Astrocyte (in vitro differentiated cells and primary cell): Measurements from ENCODE around the gene ST6GALNAC3. TPM values are rescaled to one million over a fixed set of nuclear protein-coding genes. Genes with fewer than 3 reads are reported as not detected.
"Not testable (repeated sequence)": the region's sequence is repeated elsewhere in the genome, so short reads cannot be mapped to it uniquely, and the experiment has no call there.

Experiments used
- DNase-seq: peaks from one replicate; pipeline ENCODE4 v3.0.0-alpha.2; 2010; ENCODE audit warnings: low read depth
- FAIRE-seq: peaks from 2 replicates; lab custom pipeline; 2011; peaks lifted over from hg19 to GRCh38; lab: Jason Lieb, UNC
- H2AFZ ChIP-seq: 2 replicates; pipeline ENCODE4 v1.6.0; 2012; ENCODE audit warnings: low read depth, low read length, inconsistent platforms
- H3K27ac ChIP-seq: 2 replicates; pipeline ENCODE4 v1.5.1; 2011; ENCODE audit warnings: low read depth, low read length, inconsistent platforms
- H3K27me3 ChIP-seq: 2 replicates; pipeline ENCODE4 v1.6.0; 2011; ENCODE audit warnings: low read length, inconsistent platforms; ENCODE audit not compliant: insufficient read depth
- H3K36me3 ChIP-seq: 2 replicates; pipeline ENCODE4 v1.5.1; 2011; ENCODE audit warnings: low read length, inconsistent platforms; ENCODE audit not compliant: insufficient read depth
- H3K4me1 ChIP-seq: 2 replicates; pipeline ENCODE4 v1.5.1; 2011; ENCODE audit warnings: low read length, inconsistent platforms; ENCODE audit not compliant: insufficient read depth
- H3K4me2 ChIP-seq: 2 replicates; pipeline ENCODE4 v1.6.0; 2012; ENCODE audit warnings: low read length, inconsistent platforms
- H3K4me3 ChIP-seq: 2 replicates; pipeline ENCODE4 v1.5.1; 2011; ENCODE audit warnings: low read depth, mild to moderate bottlenecking, low read length, inconsistent platforms; ENCODE audit not compliant: insufficient read depth
- H3K79me2 ChIP-seq: 2 replicates; pipeline ENCODE4 v1.6.0; 2012; ENCODE audit warnings: mild to moderate bottlenecking, low read length, inconsistent platforms; ENCODE audit not compliant: insufficient read depth
- H3K9ac ChIP-seq: 2 replicates; pipeline ENCODE4 v1.6.0; 2012; ENCODE audit warnings: mild to moderate bottlenecking, low read length, inconsistent platforms
- H3K9me3 ChIP-seq: 2 replicates; pipeline ENCODE4 v1.5.1; 2012; ENCODE audit warnings: low read depth, mild to moderate bottlenecking, low read length, inconsistent platforms; ENCODE audit not compliant: insufficient read depth
- H4K20me1 ChIP-seq: 2 replicates; pipeline ENCODE4 v1.6.0; 2012; ENCODE audit warnings: low read length, inconsistent platforms; ENCODE audit not compliant: insufficient read depth
- H3K27ac Mint-ChIP-seq: one replicate; pipeline ENCODE4 v1.8.0; 2021; ENCODE audit warnings: mild to moderate bottlenecking, mixed read lengths; ENCODE audit not compliant: unreplicated experiment
- H3K27me3 Mint-ChIP-seq: one replicate; pipeline ENCODE4 v1.8.0; 2021; ENCODE audit warnings: low read depth, mixed read lengths; ENCODE audit not compliant: unreplicated experiment
- H3K36me3 Mint-ChIP-seq: one replicate; pipeline ENCODE4 v1.8.0; 2021; ENCODE audit warnings: low read depth, mixed read lengths; ENCODE audit not compliant: unreplicated experiment
- H3K4me1 Mint-ChIP-seq: one replicate; pipeline ENCODE4 v1.8.0; 2021; ENCODE audit warnings: low read depth, mixed read lengths; ENCODE audit not compliant: unreplicated experiment
- H3K4me3 Mint-ChIP-seq: one replicate; pipeline ENCODE4 v1.8.0; 2021; ENCODE audit warnings: mild to moderate bottlenecking, moderate library complexity, mixed read lengths; ENCODE audit not compliant: unreplicated experiment
- H3K9me3 Mint-ChIP-seq: one replicate; pipeline ENCODE4 v1.8.0; 2021; ENCODE audit warnings: mild to moderate bottlenecking, mixed read lengths; ENCODE audit not compliant: unreplicated experiment
- EZH2 ChIP-seq: IDR thresholded peaks from 2 replicates; pipeline ENCODE4 v1.6.1; 2012; ENCODE audit warnings: mild to moderate bottlenecking, low read length, inconsistent platforms; ENCODE audit not compliant: insufficient read depth
- total RNA-seq: library from RNA; stranded (reverse); gene quantifications from 2 replicates; pipeline ENCODE4 v1.2.1, GENCODE V29; 2021
- TF ChIP-seq, protein P1 (sequence below): IDR thresholded peaks from 2 replicates; pipeline ENCODE4 v1.5.1; 2011; ENCODE audit warnings: low read depth, mild to moderate bottlenecking, inconsistent platforms, low read length, moderate library complexity; ENCODE audit not compliant: insufficient read depth

ST6GALNAC3 gene
- total RNA-seq, 1 donor from 2014 or later: 3.2 TPM

DNA sequence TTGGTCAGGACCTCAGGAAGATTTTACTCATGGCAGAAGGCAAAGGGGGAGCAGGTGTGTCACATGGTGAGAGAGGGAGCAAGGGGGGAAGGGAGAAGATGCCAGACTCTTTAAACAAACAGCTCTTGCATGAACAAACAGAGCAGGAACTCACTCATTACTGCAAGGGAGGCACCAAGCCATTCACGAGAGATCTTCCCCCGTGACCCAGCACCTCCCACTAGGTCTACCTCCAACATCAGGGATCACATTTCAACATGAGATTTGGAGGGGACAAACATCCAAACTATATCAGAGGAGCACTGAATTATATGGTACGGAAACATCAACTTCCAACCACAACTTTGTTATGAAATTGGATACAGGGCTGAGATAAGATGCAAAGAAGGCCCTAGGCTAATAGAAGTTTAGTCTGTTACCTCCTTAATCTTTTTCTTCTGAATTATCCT is 164.9 kb downstream of the ST6GALNAC3 start:
- Mint-ChIP-seq H3K9me3 (peaks cover 5% of the 10 kb centered on the region), H3K27ac (no peak overlapping the region), H3K4me3 (no peak overlapping the region), H3K4me1 (peaks cover 16% of the 10 kb centered on the region), H3K27me3 (no peaks in the 10 kb centered on the region), H3K36me3 (no peaks in the 10 kb centered on the region)
- Histone ChIP-seq H3K79me2 (no peaks in the 10 kb centered on the region), H3K27ac (no peak overlapping the region), H4K20me1 (no peaks in the 10 kb centered on the region), H3K9ac (no peak overlapping the region), H3K27me3 (no peaks in the 10 kb centered on the region), H3K9me3 (no peaks in the 10 kb centered on the region), H3K36me3 (no peaks in the 10 kb centered on the region), H3K4me1 (peaks cover 5% of the 10 kb centered on the region), H3K4me2 (no peak overlapping the region), H3K4me3 (no peak overlapping the region), H2AFZ (no peak overlapping the region)
- FAIRE-seq (no peak), DNase-seq (no peak)
- TF ChIP-seq, protein P1, sequence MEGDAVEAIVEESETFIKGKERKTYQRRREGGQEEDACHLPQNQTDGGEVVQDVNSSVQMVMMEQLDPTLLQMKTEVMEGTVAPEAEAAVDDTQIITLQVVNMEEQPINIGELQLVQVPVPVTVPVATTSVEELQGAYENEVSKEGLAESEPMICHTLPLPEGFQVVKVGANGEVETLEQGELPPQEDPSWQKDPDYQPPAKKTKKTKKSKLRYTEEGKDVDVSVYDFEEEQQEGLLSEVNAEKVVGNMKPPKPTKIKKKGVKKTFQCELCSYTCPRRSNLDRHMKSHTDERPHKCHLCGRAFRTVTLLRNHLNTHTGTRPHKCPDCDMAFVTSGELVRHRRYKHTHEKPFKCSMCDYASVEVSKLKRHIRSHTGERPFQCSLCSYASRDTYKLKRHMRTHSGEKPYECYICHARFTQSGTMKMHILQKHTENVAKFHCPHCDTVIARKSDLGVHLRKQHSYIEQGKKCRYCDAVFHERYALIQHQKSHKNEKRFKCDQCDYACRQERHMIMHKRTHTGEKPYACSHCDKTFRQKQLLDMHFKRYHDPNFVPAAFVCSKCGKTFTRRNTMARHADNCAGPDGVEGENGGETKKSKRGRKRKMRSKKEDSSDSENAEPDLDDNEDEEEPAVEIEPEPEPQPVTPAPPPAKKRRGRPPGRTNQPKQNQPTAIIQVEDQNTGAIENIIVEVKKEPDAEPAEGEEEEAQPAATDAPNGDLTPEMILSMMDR: no peak
- no peak for TF ChIP-seq EZH2

DNA sequence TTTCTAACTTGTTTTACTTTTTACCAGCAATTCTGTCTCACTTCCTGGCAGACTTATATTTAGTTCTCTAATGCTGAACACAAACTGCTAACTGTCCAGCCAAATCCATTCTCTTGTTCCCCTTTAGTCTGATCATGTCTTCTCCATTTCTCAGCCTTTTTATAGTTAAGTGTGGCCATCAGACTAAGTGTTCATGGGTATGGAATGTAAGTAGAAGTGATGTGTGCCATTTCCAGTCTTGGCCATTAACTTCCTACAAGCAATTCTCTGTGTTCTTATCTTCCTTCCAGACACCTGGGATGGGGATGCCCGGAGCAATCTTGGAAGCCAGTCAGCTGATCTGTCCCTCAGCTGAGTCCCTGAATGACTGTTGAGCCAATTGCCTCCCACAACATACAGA is 165.8 kb downstream of the ST6GALNAC3 start:
- H3K27ac Mint-ChIP-seq: no peak overlapping the region
- FAIRE-seq: no peak
- no peak overlapping the region for H3K4me2 ChIP-seq

DNA sequence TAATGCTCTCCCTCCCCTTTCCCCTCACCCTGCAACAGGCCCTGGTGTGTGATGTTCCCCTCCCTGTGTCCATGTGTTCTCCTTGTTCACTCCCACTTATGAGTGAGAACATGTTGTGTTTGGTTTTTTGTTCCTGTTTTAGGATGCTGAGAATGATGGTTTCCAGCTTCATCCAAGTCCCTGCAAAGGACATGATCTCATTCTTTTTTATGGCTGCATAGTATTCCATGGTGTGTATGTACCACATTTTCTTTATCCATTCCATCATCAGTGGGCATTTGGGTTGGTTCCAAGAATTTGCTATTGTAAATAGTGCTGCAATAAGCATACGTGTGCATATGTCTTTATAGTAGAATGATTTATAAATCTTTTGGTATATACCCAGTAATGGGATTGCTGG is 168.0 kb downstream of the ST6GALNAC3 start:
- FAIRE-seq, H3K4me2 ChIP-seq: not testable (repeated sequence)
- peaks cover 23% of the 10 kb centered on the region for H3K4me1 Mint-ChIP-seq

More for the DNA sequence above, 165.8 kb downstream of the ST6GALNAC3 start:
- Mint-ChIP-seq H3K4me1 (peaks cover 16% of the 10 kb centered on the region), H3K9me3 (peaks cover 8% of the 10 kb centered on the region), H3K27me3 (no peaks in the 10 kb centered on the region), H3K4me3 (no peak overlapping the region), H3K36me3 (no peaks in the 10 kb centered on the region)
- H3K27ac ChIP-seq: no peak overlapping the region
- H3K9ac ChIP-seq: no peak overlapping the region
- no peaks in the 10 kb centered on the region for H3K36me3 ChIP-seq
- H3K79me2 ChIP-seq: no peaks in the 10 kb centered on the region
- no peak overlapping the region for H3K4me3 ChIP-seq
- TF ChIP-seq, protein P1: no peak
- TF ChIP-seq EZH2: no peak
- DNase-seq: peak; percentile 30
- H3K9me3 ChIP-seq: no peaks in the 10 kb centered on the region
- no peaks in the 10 kb centered on the region for H4K20me1 ChIP-seq
- H3K4me1 ChIP-seq: peaks cover 5% of the 10 kb centered on the region
- H3K27me3 ChIP-seq: no peaks in the 10 kb centered on the region
- H2AFZ ChIP-seq: no peak overlapping the region

More for the DNA sequence above, 168.0 kb downstream of the ST6GALNAC3 start:
- H3K27ac ChIP-seq, H3K4me3 ChIP-seq, H3K9ac ChIP-seq, H3K27me3 Mint-ChIP-seq, H3K4me1 ChIP-seq, H3K4me3 Mint-ChIP-seq, H3K36me3 Mint-ChIP-seq, H3K9me3 ChIP-seq, H4K20me1 ChIP-seq, H3K27ac Mint-ChIP-seq, H3K9me3 Mint-ChIP-seq, H3K27me3 ChIP-seq, H3K36me3 ChIP-seq, DNase-seq, H3K79me2 ChIP-seq, H2AFZ ChIP-seq: not testable (repeated sequence)
